HG03457 (cell line): Measurements from ENCODE around the gene ZNF217.
A peak's percentile ranks its signal among the peaks of the same experiment; 100 is the strongest.
"Not testable (repeated sequence)": the region's sequence is repeated elsewhere in the genome, so short reads cannot be mapped to it uniquely, and the experiment has no call there.

Source experiments
- ATAC-seq: cut with Tn5 transposase; IDR thresholded peaks from one replicate; pipeline ENCODE4 v1.9.1; 2021; ENCODE audit warnings: moderate number of reproducible peaks; ENCODE audit not compliant: unreplicated experiment

ZNF217 gene

GRCh38 chr20:53598140-53599043, 4.8 kb upstream of the ZNF217 start:
- ATAC-seq: no peak

GRCh38 chr20:53597521-53598120, 4.0 kb upstream of the ZNF217 start:
- no peak for ATAC-seq

- no peak for ATAC-seq
Observed at GRCh38 chr20:53597030-53597482, 3.4 kb upstream of the ZNF217 start.

- not testable (repeated sequence) for ATAC-seq
Observed at GRCh38 chr20:53596189-53597001, 2.8 kb upstream of the ZNF217 start.

- ATAC-seq: not testable (repeated sequence)
Observed at GRCh38 chr20:53595742-53596141, 2.1 kb upstream of the ZNF217 start.

GRCh38 chr20:53595018-53595378, 1.4 kb upstream of the ZNF217 start:
- no peak for ATAC-seq

GRCh38 chr20:53594068-53595017, 704 bp upstream of the ZNF217 start:
- ATAC-seq: peak; percentile 58

GRCh38 chr20:53592992-53593465, 610 bp downstream of the ZNF217 start:
- ATAC-seq: no peak

- ATAC-seq: peak; percentile 25
Observed at GRCh38 chr20:53592454-53592991, 1.1 kb downstream of the ZNF217 start.

- ATAC-seq: not testable (repeated sequence)
Observed at GRCh38 chr20:53591941-53592441, 1.6 kb downstream of the ZNF217 start.

GRCh38 chr20:53591206-53591741, 2.4 kb downstream of the ZNF217 start:
- ATAC-seq: not testable (repeated sequence)

GRCh38 chr20:53590608-53591007, 3.0 kb downstream of the ZNF217 start:
- ATAC-seq: not testable (repeated sequence)

- not testable (repeated sequence) for ATAC-seq
Observed at GRCh38 chr20:53590122-53590521, 3.5 kb downstream of the ZNF217 start.

- not testable (repeated sequence) for ATAC-seq
Observed at GRCh38 chr20:53589321-53590065, 4.1 kb downstream of the ZNF217 start.

GRCh38 chr20:53587157-53587703, 6.4 kb downstream of the ZNF217 start:
- ATAC-seq: not testable (repeated sequence)

GRCh38 chr20:53586640-53587039, 7.0 kb downstream of the ZNF217 start:
- no peak for ATAC-seq

- not testable (repeated sequence) for ATAC-seq
Observed at GRCh38 chr20:53585910-53586309, 7.7 kb downstream of the ZNF217 start.

GRCh38 chr20:53585004-53585569, 8.6 kb downstream of the ZNF217 start:
- ATAC-seq: not testable (repeated sequence)
